Keratinocyte (primary cell): Measurements from ENCODE around the gene ROR1. TPM values are rescaled to one million over a fixed set of nuclear protein-coding genes. Genes with fewer than 3 reads are reported as not detected.

Experiments
- DNase-seq: peaks from one replicate; pipeline ENCODE4 v3.0.0-alpha.2; 2011; ENCODE audit warnings: low read depth, missing footprints, low spot score
- FAIRE-seq: peaks from 2 replicates; lab custom pipeline; 2011; peaks lifted over from hg19 to GRCh38; lab: Jason Lieb, UNC
- H2AFZ ChIP-seq: 2 replicates; pipeline ENCODE4 v1.6.0; 2012; ENCODE audit warnings: low read length, control low read depth, inconsistent platforms; ENCODE audit not compliant: control insufficient read depth
- H3K27ac ChIP-seq: 2 replicates; pipeline ENCODE4 v1.5.1; 2011; ENCODE audit warnings: low read length; ENCODE audit not compliant: control insufficient read depth, insufficient read depth
- H3K27me3 ChIP-seq: 3 replicates; pipeline ENCODE4 v1.6.0; 2011; ENCODE audit warnings: low read length; ENCODE audit not compliant: control insufficient read depth, insufficient read depth; ENCODE audit errors: extremely low read depth
- H3K36me3 ChIP-seq, 2 experiments: 2 replicates in 1 of 2; 3 replicates in 1 of 2; pipeline ENCODE4 v1.5.1; 2011; ENCODE audit warnings: low read length in 2 of 2, mild to moderate bottlenecking in 1 of 2; ENCODE audit not compliant: control insufficient read depth in 2 of 2, insufficient read depth in 2 of 2; ENCODE audit errors: extremely low read depth in 1 of 2
- H3K4me1 ChIP-seq: 3 replicates; pipeline ENCODE4 v1.5.1; 2011; ENCODE audit warnings: low read length; ENCODE audit not compliant: control insufficient read depth, insufficient read depth; ENCODE audit errors: extremely low read depth
- H3K4me2 ChIP-seq: 3 replicates; pipeline ENCODE4 v1.6.0; 2011; ENCODE audit warnings: low read depth, low read length; ENCODE audit not compliant: control insufficient read depth, insufficient read depth; ENCODE audit errors: extremely low read depth
- H3K4me3 ChIP-seq, 3 experiments: fragments of 200-600 bp in 1 of 3; sonication (generic) in 1 of 3; 2 replicates in 2 of 3; 3 replicates in 1 of 3; pipeline ENCODE4 v1.5.1; 2011 to 2016; ENCODE audit warnings: low read length in 3 of 3, mild to moderate bottlenecking in 3 of 3, control low read depth in 2 of 3, inconsistent platforms in 1 of 3, low read depth in 1 of 3, mixed read lengths in 1 of 3, mixed run types in 1 of 3, moderate library complexity in 1 of 3; ENCODE audit not compliant: control insufficient read depth in 2 of 3, insufficient read depth in 2 of 3; ENCODE audit errors: extremely low read depth in 1 of 3
- H3K79me2 ChIP-seq: 2 replicates; pipeline ENCODE4 v1.6.0; 2012; ENCODE audit warnings: low read length; ENCODE audit not compliant: control insufficient read depth, insufficient read depth
- H3K9ac ChIP-seq: 3 replicates; pipeline ENCODE4 v1.6.0; 2011; ENCODE audit warnings: low read length; ENCODE audit not compliant: control insufficient read depth, insufficient read depth; ENCODE audit errors: extremely low read depth
- H3K9me1 ChIP-seq: 3 replicates; pipeline ENCODE4 v1.6.0; 2011; ENCODE audit warnings: low read length; ENCODE audit not compliant: control insufficient read depth, insufficient read depth; ENCODE audit errors: extremely low read depth
- H3K9me3 ChIP-seq: 2 replicates; pipeline ENCODE4 v1.5.1; 2012; ENCODE audit warnings: low read depth, low read length; ENCODE audit not compliant: control insufficient read depth
- H4K20me1 ChIP-seq: 3 replicates; pipeline ENCODE4 v1.6.0; 2011; ENCODE audit warnings: low read length; ENCODE audit not compliant: control insufficient read depth, insufficient read depth; ENCODE audit errors: extremely low read depth
- CTCF ChIP-seq, 3 experiments: IDR thresholded peaks in 1 of 3; conservative IDR thresholded peaks in 1 of 3; optimal IDR thresholded peaks in 1 of 3; 2 replicates in 2 of 3; 3 replicates in 1 of 3; pipeline versions ENCODE3 to v1.5.1; 2011; ENCODE audit warnings: low read length in 3 of 3, mild to moderate bottlenecking in 3 of 3, moderate library complexity in 2 of 3, control low read depth in 1 of 3, inconsistent platforms in 1 of 3; ENCODE audit not compliant: insufficient read depth in 2 of 3; ENCODE audit errors: extremely low read depth in 1 of 3
- EZH2 ChIP-seq: IDR thresholded peaks from one replicate; pipeline ENCODE4 v1.6.1; 2012; ENCODE audit warnings: inconsistent platforms, mild to moderate bottlenecking, low read length, moderate library complexity
- dilution Hi-C: fragments of 300-500 bp; cut with MboI; formaldehyde crosslinking; loops from one replicate; pipeline ENCODE4 v1.7.0; 2020; ENCODE audit warnings: low sequenced_read_pairs; ENCODE audit not compliant: extremely low pct_ligation_motif_present
- polyA plus RNA-seq, 5 experiments: library from polyadenylated mRNA; depleted of rRNA in 3 of 5; stranded (reverse) in 3 of 5; stranded (forward) in 1 of 5; unstranded in 1 of 5; fragments of >200 nt; gene quantifications; 1 replicate in 1 of 5; 2 replicates in 3 of 5; 3 replicates in 1 of 5; pipeline versions ENCODE4 v1.2.1 to v1.2.3, GENCODE V29; 2011 to 2012; ENCODE audit warnings: missing spikeins in 2 of 5, low read depth in 1 of 5, low replicate concordance in 1 of 5

Gene ROR1
- polyA plus RNA-seq, 1 donor (not counting 4 experiments of a cell fraction or from before 2014, with no cell fraction given): 9.2 TPM

GRCh38 chr1:63891060-63891690, 117.4 kb downstream of the ROR1 start:
- H3K4me2 ChIP-seq: no peak overlapping the region
- H4K20me1 ChIP-seq: no peaks in the 10 kb centered on the region
- no peak overlapping the region for H2AFZ ChIP-seq
- H3K9me3 ChIP-seq: no peaks in the 10 kb centered on the region
- FAIRE-seq: peak; percentile 59
- H3K27ac ChIP-seq: no peak overlapping the region
- peaks cover 6% of the 10 kb centered on the region for H3K4me1 ChIP-seq
- TF ChIP-seq EZH2 (no peak), CTCF (optimal IDR thresholded peaks at IDR 0.05 in 1 of 3, IDR thresholded peaks at IDR 0.05 in 1 of 3, conservative IDR thresholded peaks at IDR 0.05 in 1 of 3; ENCODE audit: extremely low read depth in 1 of 3, insufficient read depth in 2 of 3, low read length in 3 of 3) (no peak)
- H3K27me3 ChIP-seq: no peaks in the 10 kb centered on the region
- H3K36me3 ChIP-seq: no peaks in the 10 kb centered on the region
- H3K9me1 ChIP-seq: no peaks in the 10 kb centered on the region
- H3K79me2 ChIP-seq: no peaks in the 10 kb centered on the region
- dilution Hi-C loops: no loop called here
- no peak overlapping the region for H3K4me3 ChIP-seq
- DNase-seq: no peak
- no peak overlapping the region for H3K9ac ChIP-seq

- H3K27ac ChIP-seq: no peak overlapping the region
- no peaks in the 10 kb centered on the region for H4K20me1 ChIP-seq
- no peaks in the 10 kb centered on the region for H3K27me3 ChIP-seq
- H3K9me3 ChIP-seq: no peaks in the 10 kb centered on the region
- FAIRE-seq (no peak), DNase-seq (no peak)
- no peak overlapping the region for H2AFZ ChIP-seq
- dilution Hi-C loops: no loop called here
- no peak overlapping the region for H3K9ac ChIP-seq
- peaks cover 6% of the 10 kb centered on the region for H3K4me1 ChIP-seq
- H3K4me3 ChIP-seq: no peak overlapping the region
- H3K4me2 ChIP-seq: no peak overlapping the region
- no peaks in the 10 kb centered on the region for H3K9me1 ChIP-seq
- no peaks in the 10 kb centered on the region for H3K36me3 ChIP-seq
- no peaks in the 10 kb centered on the region for H3K79me2 ChIP-seq
- TF ChIP-seq EZH2 (no peak), CTCF (optimal IDR thresholded peaks at IDR 0.05 in 1 of 3, IDR thresholded peaks at IDR 0.05 in 1 of 3, conservative IDR thresholded peaks at IDR 0.05 in 1 of 3; ENCODE audit: extremely low read depth in 1 of 3, insufficient read depth in 2 of 3, low read length in 3 of 3) (no peak)
Observed at GRCh38 chr1:63892632-63893395, 119.0 kb downstream of the ROR1 start.
